HG03095 (cell line): ENCODE measurements around the gene CFAP157.

Experiments
- ATAC-seq: cut with Tn5 transposase; IDR thresholded peaks from one replicate; pipeline ENCODE4 v1.9.1; 2021; ENCODE audit warnings: moderate library complexity; ENCODE audit not compliant: unreplicated experiment

The CFAP157 gene

DNA sequence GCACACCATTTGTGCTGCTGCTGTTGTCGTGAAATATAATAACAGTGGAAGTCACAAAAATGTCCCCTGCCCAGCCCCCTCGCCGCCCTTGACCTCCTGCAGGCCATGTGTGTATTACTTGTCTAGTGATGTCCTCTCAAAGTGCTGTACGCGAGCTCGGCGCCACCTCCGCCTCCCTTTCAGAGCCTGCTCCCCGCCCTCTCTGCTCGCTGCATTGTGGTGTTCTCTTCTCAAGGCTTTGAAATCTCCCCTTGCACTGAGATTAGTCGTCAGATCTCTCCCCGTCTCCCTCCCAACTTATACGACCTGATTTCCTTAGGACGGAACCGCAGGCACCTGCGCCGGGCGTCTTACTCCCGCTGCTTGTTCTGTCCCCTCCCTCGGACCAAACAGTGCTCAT, 14.7 kb upstream of the CFAP157 start:
- no peak for ATAC-seq

DNA sequence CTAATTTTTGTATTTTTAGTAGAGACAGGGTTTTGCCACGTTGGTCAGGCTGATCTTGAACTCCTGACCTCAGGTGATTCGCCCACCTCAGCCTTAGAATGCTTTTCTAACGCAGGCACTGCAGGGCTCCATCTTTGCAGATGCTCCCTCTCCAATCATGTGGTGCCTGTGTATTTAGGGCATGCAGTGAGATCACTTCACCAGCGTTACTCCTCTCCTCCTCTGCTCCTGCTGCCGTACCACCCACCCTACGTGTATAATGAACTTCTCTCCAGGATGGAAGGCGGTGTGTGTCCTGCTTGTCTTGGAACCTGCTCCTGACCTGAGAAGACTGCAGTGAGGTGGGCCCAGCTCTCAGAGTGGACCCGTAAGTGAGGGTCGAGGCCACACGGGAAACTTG, 13.6 kb upstream of the CFAP157 start:
- no peak for ATAC-seq

DNA sequence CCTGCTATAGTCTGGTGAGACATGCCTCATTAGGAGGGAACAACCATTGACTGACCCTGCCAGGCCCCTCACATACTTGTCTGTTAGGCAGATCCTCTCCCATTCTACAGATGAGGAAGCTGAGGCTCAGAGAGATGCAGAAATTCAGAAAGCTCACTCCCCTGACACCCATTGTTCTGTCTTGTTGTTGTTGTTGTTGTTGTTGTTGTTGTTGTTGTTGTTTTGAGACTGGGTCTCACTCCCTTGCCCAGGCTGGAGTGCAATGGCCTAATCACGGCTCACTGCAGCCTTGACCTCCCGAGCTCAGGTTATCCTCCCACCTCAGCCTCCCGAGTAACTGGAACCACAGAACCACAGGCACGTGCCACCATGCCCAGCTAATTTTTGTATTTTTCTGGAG, 13.1 kb upstream of the CFAP157 start:
- ATAC-seq: no peak

DNA sequence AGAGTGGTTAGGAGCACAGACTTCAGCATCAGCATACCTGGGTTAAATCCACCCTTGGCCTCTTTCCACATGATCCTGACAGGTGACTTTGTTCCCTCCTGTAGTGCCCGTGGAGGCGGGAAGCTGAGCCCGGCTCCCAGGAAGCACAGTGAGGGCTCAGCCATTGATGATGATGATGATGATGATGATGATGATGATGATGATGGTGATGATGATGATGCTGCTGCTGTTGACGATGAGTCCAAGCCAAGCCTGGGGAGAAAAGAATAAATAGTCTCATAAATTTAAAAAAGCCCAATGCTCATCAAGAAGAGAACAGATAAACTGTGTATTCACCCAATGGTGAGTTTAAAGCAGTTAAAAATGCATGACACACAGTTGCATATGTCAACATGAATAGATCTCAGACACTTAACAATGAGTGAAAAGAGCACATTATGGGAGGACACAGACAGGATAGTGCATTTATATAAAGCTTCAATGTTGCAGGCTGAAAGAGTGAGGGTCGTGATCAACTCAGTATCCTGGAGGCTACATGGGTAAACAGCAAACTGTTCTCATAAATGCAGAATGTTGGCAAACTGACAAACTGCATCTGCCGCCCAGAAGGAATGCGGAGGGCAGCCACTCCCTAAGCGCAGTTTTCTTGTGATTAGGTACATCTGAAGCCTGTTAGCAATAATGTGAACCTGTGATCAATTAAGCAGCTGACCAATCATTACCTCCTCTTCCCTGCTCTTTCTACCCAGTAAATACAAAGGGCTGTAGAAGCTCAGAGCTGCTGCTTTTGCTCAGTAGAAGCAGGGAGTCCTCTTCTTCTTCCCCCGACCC, 11.7 kb upstream of the CFAP157 start:
- no peak for ATAC-seq

DNA sequence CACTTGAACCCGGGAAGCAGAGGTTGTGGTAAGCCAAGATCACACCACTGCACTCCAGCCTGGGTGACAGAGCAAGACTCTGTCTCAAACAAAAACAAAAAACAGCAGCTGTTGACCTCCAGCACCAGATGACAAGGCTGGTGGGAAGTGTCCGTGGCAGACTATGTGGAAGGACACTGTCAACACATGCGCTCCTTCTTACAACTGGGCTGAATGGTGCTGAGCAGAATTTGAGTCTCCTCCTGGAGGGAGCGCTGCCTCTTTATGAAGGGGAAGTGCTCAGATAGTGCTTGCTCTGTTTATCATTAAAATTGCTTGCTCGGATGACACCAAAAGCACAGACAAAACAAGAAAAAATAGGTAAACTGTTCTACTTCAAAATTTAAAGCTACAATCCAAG, 9.2 kb upstream of the CFAP157 start:
- ATAC-seq: no peak

DNA sequence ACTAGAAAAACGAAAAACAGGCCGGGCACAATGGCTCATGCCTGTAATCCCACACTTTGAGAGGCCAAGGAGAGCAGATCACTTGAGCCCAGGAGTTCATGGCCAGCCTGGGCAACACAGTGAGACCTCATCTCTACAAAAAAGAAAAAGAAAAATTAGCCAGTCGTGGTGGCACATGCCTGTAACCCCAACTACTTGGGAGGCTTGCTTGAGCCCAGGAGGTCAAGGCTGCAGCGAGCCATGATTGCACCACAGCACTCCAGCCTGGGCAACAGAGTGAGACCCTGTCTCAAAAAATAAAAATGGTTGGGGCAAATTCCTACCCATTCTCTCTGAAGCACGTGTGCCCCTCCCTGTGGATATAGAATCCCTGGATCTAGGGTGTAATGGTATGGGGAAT, 8.4 kb upstream of the CFAP157 start:
- no peak for ATAC-seq

DNA sequence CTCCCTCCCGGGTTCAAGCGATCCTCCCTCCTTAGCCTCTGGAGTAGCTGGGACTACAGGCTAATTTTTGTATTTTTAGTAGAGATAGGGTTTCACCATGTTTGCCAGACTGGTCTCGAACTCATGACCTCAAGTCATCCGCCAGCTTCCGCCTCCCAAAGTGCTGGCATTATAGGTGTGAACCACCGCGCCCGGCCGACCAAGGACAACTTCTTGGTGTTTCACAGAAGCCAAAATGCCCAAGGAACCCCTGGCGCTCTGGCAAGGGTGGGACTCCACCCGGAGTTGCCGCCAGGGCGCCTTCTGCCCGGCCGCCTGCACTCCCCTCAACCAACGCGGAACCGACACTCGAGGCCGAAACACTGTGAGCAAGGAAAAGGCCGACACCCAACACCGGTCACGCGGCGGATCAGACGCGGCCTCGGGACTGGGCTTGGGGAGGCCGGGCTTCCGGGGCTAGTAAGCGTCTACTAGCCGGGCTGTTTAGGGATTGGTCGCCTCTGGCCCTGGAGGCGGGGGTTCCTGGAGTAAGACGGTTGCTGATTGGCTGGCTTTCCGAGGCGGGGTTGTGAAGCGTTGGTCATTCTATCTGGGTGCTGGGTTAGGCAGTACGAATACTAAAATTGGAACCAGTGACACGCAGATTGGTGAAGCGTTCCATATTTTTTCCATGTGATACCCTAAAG, 7.7 kb upstream of the CFAP157 start:
- ATAC-seq: peak; percentile 81

DNA sequence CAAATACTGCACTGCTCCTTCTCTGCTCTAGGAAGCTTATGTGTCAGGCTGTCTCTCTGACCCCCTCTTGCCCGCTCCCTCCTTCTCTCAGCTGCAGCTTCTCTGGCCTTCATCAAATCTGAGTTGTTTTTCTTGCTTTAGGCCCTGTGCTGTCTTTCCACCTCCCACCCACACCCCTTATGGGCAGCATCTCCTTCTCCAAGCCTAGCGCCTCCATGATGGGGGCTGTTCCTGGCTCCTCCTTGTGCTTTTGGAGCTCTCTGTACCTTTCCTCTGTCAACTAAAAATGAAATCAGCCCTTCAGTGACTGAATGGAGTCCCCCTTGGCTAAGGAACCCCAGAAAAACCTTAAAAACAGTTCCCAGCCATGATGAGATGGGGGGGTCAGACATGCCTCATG, 6.6 kb upstream of the CFAP157 start:
- ATAC-seq: no peak

DNA sequence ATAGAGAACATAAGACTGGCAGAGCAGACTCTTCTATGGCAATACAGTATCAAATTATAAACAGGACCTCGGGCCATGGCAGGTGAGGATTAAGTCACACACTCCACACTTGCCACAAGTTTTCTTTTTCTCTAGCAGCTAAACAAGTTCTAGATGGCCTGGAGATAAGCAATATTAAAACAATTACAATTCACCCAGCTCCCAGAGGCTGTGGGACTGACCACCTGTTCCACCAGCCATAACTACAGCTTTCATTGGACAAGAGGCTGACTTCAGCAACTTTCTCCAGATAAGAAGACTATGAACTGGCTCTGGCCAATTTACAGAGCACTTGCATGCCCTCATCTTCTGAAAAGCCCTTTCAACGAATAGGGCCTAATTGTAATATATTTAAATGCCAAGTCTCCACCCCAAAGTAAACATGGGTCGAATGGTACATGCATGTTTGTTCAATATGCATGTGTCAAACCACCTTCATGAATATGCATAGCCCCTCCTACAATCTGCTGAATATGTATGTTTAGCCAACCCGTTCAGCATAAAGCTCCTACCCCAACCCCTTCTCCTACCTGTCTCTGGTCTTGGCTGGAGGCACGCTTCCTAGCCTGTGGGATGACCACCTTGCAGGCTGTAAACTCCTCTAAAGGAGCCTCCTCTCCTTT, 6.1 kb upstream of the CFAP157 start:
- no peak for ATAC-seq

DNA sequence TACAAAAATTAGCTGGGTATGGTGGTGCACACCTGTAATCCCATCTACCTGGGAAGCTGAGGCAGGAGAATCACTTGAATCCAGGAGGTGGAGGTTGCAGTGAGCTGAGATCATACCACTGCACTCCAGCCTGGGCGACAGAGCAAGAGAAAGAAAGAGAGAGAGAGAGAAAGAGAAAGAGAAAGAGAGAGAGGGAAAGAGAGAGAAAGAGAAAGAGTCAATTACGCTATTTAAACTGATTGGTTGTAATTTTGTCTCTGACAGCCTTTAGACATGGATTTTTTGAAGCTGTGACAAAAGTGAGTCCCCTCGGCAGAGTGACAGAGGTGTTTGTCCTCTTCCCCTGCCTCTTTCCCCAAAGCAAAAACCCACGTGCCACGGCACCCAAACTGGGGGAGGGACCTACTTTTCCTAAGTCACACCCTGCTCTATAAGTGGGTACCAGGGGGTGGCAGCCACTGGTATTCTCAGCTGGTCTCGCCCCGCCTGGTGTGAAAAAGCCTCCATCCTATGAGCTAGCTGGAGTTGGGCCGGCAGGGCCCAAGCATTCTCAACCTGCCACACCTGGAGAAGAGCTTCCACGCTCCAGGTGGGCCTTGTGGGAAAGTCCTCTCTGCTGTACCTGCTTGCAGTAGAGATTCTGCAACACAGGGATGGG, 3.4 kb upstream of the CFAP157 start:
- no peak for ATAC-seq

DNA sequence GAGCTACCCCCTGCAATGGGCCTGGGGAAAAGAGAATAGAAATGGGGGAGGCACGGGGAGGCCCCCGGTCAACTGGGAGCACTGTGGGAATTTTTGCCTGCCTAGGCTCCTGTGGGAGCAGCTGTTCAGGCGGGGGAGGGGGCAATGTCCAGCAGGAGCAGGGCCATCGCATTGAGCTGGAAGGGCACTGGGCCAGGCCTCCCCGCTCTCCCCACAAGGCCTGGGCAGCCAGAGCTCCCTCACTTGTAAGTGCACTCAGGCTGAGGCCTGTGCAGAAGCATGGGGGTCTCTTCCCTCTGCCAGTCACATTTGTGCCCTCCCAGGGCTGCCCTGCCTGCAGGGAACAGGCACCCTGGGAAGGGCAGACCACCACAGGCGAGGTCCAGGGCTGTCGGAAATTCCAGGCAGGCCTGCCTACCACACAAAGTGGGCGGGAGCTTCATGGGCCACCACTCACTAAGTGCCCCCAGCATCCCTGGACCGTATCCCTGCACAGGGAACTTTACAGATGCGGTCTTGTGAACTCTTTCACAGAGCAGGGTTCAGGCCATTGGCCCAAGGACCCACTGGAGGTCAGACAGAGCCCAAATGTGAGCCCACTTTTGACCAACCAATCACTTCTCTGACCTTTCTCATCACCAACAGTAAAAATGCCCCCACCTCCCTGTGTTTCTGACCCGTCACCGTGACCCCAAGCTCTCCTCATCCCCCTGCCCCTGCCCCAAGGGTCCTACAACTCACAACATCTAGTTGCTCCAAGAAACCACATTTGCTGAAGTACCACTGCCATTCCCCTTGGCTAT, 1.0 kb upstream of the CFAP157 start:
- ATAC-seq: no peak

DNA sequence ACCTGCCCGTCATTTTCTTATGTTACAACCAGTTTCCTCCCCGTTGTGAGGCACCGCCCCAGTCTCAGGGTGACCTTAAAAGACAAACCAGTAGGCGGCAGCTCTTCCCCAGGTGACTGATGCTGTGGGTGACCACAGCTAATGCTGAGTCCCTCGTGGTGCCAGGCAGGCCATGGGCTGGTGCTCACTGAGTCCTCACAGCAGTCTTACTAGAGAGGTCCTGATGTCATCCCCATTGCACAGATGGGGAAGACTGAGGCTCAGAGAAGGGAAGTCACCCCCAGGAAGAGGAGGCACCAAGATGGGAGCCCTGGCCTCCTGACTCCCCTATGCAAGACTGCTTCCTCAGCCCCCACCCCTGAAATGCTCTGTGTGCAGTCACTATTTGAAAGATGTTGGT, 978 bp downstream of the CFAP157 start:
- ATAC-seq: no peak

DNA sequence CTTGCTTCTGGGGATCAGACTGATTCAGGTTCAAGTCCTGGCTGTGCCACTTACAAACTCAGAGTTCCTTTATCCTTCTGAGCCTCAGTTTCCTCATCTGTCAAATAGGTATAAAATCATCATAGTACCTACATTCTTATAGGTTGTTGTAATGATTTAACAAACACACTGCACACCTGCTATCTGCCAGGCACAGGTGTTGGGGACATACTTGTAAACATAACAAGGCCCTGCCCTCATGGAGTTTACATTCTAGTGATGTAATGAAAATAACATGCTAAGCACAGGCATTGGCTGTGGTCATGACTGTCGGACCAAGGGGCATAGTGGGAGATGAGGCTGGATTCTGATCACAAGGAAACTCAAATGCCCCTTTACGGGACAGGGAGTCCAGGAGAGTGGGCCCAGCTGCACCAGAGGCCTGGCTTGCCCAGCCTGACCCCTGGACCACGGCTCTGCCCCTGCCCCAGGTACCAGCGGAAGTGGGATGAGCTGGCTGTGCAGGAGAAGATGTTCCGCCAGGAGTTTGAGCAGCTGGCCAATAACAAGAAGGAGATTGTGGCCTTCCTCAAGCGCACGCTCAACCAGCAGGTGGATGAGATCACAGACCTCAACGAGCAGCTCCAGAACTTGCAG, 2.3 kb downstream of the CFAP157 start:
- ATAC-seq: no peak

DNA sequence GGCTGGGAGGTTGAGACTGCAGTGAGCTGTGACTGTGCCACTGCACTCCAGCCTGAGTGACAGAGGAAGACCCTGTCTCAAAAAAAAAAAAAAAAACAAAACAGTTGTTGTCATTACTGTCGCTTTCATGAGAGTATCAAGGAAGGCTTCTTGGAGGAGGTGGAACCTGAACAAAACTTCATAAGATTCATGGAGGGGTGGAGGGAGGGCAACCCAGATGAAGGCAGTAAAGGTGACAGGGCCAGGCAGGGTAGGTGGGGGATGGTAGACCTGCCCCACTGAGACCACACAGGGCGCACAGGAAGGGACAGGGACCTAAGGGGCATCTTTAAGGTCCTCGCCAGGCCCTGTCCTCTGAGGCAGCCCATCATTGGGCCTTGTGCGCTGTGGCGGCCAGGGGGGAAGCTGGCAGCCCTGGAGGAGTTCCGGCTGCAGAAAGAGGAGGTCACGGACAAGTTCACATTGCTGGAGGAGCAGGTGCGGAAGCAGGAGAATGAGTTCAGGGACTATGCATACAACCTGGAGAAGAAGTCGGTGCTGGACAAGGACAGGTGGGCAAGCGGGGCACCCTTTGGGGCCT, 3.5 kb downstream of the CFAP157 start:
- ATAC-seq: no peak

DNA sequence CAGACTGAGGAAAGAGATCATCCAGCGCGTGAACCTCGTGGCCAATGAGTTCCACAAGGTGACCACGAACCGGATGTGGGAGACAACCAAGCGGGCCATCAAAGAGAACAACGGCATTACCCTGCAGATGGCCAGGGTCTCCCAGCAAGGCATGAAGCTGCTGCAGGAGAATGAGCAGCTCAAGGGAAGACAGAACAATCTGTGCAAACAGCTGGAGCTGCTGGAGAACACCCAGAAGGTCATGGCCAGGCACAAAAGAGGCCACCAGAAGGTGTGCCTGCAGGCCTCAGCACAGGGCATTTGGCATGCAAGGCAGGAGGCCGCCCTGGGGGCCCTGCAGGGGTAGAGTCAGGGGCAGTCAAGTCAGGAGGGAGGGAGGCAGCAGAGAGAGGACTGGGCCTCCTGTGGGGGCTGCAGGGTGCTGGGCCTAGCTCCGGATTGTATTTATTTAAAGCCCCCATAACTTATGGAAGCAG, 4.5 kb downstream of the CFAP157 start:
- ATAC-seq: no peak

DNA sequence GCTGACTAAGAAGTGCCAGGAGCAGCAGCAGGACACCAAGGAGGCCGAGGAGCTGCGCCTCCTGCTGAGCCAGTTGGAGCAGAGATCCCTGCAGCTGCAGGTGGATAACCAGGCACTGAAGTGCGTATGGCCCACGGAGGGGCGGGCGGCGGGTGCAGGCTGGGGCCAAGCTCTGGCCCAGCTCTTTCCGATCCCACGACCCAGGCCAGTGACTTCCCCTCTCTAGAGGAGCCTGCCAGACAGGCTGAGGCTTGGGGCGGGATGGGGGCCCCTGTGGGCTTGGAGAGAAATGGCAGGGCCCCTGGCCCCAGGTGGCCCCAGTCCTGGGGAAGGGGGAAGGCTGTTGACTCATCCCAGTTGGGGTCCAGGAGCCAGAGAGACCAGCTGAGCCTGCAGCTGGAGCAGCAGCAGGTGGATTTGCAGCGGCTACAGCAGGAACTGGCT, 5.1 kb downstream of the CFAP157 start:
- ATAC-seq: no peak

DNA sequence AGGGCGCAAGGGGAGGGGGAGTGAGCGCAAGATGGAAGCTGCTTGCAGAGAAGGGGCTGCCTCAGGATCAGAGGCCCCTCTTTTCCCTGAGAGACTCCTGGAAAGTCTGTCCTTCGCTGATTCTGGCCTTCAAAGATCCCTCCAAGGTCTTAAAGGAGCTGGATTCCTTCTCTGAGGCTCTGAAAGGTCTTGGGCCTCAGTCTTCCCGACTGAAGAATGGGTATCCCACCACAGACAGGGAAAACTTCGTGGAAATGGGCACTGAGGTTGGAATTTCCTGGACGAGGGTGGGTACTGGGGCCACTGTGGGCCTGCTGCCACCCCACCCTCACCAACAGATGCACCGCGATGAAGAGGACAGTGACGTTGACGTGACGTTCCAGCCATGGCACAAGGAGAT, 5.6 kb downstream of the CFAP157 start:
- no peak for ATAC-seq

DNA sequence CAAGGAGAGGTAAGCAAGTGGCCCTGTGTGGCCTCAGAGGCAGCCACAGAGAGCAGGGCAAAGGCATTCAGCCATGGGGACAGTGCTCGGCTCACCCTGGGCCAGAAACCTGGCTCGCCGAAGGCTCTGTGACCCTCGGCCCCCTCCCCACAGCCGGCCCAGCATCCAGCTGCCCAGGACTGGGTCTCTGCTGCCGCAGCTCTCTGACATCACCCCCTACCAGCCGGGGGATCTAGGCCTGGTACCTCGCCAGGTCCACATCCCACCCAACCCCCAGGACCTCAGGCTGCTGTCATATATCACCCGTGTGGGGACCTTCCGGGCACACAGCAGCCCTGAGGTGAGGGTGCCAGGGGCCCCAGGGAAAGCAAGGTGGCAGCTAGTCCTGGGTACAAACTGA, 6.1 kb downstream of the CFAP157 start:
- no peak for ATAC-seq

DNA sequence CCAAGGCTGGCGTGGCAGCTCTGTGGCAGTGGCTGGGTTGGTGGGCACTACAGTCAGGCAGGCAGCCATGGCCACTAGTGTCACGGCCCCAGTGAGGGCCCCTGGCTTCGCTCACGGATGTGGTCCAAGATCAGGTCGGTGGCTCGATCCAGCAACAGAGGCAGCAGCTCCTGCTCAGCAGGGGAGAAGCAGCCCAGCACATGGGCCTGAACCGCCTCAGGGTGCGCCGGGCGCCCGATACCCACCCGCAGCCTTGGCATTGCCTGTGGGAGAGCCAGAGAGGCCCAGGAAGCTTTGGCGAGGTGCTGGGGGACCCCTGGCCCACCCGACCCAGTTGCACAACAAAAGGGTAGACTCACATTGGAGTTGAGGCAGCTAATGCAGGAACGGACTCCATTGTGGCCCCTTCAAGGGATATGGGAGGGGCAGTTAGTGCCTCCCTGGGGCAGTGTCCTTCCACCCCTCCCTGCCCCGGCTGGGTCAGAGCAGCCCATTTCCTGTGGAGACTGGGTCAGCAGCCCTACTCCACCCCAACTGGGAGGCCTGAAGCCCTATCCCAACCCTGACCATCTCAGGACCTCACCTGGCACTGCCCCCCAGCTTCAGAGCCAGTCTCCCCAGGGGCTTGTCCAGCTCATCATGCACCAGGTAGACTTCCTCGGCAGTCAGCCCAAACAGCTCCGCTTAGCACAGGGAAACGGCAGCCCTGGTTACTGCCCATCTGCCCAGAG, 7.4 kb downstream of the CFAP157 start:
- no peak for ATAC-seq
